IMR-90 (cell line): ENCODE data around the gene ACVRL1.

ENCODE experiments used
- CEBPB ChIP-seq: IDR thresholded peaks from 2 replicates; pipeline ENCODE4 v1.6.1; 2012; ENCODE audit warnings: low read depth, low read length, improper control_type of control experiment
- CHD1 ChIP-seq: IDR thresholded peaks from 2 replicates; pipeline ENCODE4 v1.6.1; 2012; ENCODE audit warnings: low read depth, low read length, improper control_type of control experiment
- FOS ChIP-seq: fragments of 150-350 bp; IDR thresholded peaks from 2 replicates; pipeline ENCODE4 v1.6.1; 2016; ENCODE audit warnings: low read depth, low read length
- MAFK ChIP-seq: IDR thresholded peaks from 2 replicates; pipeline ENCODE4 v1.6.1; 2012; ENCODE audit warnings: low read depth, low read length, improper control_type of control experiment
- MAZ ChIP-seq: IDR thresholded peaks from 2 replicates; pipeline ENCODE4 v1.6.1; 2012; ENCODE audit warnings: low read depth, mild to moderate bottlenecking, low read length, improper control_type of control experiment, moderate library complexity, borderline replicate concordance
- MXI1 ChIP-seq: IDR thresholded peaks from 2 replicates; pipeline ENCODE4 v1.6.1; 2012; ENCODE audit warnings: low read depth, mild to moderate bottlenecking, low read length, moderate library complexity, borderline replicate concordance
- POLR2A ChIP-seq: IDR thresholded peaks from 2 replicates; pipeline ENCODE4 v1.6.1; 2012; ENCODE audit warnings: mild to moderate bottlenecking, low read depth, low read length
- RAD21 ChIP-seq: IDR thresholded peaks from 2 replicates; pipeline ENCODE4 v1.6.1; 2012; ENCODE audit warnings: low read length, improper control_type of control experiment
- RFX5 ChIP-seq: IDR thresholded peaks from 2 replicates; pipeline ENCODE4 v1.8.0; 2012; ENCODE audit warnings: low read depth, mild to moderate bottlenecking, low read length, moderate library complexity
- SMC3 ChIP-seq: fragments of 150-350 bp; IDR thresholded peaks from 2 replicates; pipeline ENCODE4 v1.6.1; 2016; ENCODE audit warnings: low read depth, mild to moderate bottlenecking, antibody characterized with exemption, low read length, moderate library complexity
- TF ChIP-seq, protein P1 (sequence below): conservative IDR thresholded peaks from 2 replicates; pipeline ENCODE4 v1.5.1; 2012; ENCODE audit warnings: mild to moderate bottlenecking, low read depth, low read length, improper control_type of control experiment

- TF ChIP-seq, protein P1, sequence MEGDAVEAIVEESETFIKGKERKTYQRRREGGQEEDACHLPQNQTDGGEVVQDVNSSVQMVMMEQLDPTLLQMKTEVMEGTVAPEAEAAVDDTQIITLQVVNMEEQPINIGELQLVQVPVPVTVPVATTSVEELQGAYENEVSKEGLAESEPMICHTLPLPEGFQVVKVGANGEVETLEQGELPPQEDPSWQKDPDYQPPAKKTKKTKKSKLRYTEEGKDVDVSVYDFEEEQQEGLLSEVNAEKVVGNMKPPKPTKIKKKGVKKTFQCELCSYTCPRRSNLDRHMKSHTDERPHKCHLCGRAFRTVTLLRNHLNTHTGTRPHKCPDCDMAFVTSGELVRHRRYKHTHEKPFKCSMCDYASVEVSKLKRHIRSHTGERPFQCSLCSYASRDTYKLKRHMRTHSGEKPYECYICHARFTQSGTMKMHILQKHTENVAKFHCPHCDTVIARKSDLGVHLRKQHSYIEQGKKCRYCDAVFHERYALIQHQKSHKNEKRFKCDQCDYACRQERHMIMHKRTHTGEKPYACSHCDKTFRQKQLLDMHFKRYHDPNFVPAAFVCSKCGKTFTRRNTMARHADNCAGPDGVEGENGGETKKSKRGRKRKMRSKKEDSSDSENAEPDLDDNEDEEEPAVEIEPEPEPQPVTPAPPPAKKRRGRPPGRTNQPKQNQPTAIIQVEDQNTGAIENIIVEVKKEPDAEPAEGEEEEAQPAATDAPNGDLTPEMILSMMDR, result no peak
- no peak for TF ChIP-seq CEBPB
- TF ChIP-seq MXI1, result no peak
- no peak for TF ChIP-seq POLR2A
- TF ChIP-seq CHD1, result no peak
- no peak for TF ChIP-seq MAZ
- TF ChIP-seq FOS, result no peak
- TF ChIP-seq RFX5, result no peak
- TF ChIP-seq SMC3, result no peak
- TF ChIP-seq MAFK, result no peak
- no peak for TF ChIP-seq RAD21
These were observed 28.2 kb upstream of the ACVRL1 start for GRCh38 chr12:51879102-51879501.
